ENCODE measurements around the gene BEND4.

GRCh38 chr4:42101446-42101975, 50.9 kb downstream of the BEND4 start:
- TF ChIP-seq POLR2AphosphoS5 (IDR thresholded peaks at IDR 0.05) (no peak), CTCF (IDR thresholded peaks at IDR 0.05) (no peak), POLR2A (IDR thresholded peaks at IDR 0.05) (no peak), EP300 (IDR thresholded peaks at IDR 0.05; ENCODE audit: low read depth) (no peak)

All from transverse colon (tissue), 4 donors.